C4-2B (cell line): ENCODE data around the gene PALLD.

Experiments
- CTCF ChIP-seq: fragments of 450-650 bp; conservative IDR thresholded peaks from 2 replicates; pipeline ENCODE4 v1.5.1; 2017; ENCODE audit warnings: mild to moderate bottlenecking
- ZFX ChIP-seq: fragments of 450-650 bp; IDR thresholded peaks from 2 replicates; pipeline ENCODE4 v1.6.1; 2017

- TF ChIP-seq CTCF, result no peak
- TF ChIP-seq ZFX, result no peak
Observed at GRCh38 chr4:168566726-168567125, 69.9 kb downstream of the PALLD start.
